ENCODE measurements around the gene COL26A1.

DNA sequence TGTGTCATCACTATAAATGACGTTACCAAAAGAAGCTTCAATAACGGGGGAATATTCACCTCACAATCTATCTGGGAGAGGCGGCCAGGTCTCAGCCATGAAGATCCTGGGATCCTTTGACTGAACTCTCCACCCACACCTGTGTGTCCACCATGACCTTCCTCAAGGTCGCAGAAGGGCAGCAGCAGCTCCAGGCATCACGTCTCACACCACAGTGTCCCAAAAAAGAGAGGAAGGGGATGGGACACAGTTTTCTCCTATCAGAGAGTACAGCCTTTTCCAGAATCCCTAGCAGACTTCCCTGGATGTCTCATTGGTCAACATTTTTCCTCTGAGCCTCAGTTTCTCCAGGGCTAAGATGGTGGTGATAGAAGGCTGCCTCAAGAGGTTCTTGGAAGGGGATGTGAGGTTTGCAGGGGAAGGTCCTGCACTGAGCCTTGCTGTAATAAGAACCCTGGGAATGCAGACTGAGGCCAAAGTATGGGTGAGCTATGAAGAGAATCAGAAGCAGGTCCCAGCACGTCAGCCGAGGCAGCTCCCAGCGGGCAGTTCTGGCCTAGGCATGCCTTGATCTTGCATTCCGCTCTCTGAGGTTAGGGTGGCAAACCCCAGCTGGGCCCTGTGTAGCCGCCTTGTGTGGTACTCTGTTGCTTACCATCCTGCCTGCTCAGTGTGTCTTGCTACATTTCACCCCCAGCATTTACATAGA is 63.8 kb downstream of the COL26A1 start:
- TF ChIP-seq, protein P1, sequence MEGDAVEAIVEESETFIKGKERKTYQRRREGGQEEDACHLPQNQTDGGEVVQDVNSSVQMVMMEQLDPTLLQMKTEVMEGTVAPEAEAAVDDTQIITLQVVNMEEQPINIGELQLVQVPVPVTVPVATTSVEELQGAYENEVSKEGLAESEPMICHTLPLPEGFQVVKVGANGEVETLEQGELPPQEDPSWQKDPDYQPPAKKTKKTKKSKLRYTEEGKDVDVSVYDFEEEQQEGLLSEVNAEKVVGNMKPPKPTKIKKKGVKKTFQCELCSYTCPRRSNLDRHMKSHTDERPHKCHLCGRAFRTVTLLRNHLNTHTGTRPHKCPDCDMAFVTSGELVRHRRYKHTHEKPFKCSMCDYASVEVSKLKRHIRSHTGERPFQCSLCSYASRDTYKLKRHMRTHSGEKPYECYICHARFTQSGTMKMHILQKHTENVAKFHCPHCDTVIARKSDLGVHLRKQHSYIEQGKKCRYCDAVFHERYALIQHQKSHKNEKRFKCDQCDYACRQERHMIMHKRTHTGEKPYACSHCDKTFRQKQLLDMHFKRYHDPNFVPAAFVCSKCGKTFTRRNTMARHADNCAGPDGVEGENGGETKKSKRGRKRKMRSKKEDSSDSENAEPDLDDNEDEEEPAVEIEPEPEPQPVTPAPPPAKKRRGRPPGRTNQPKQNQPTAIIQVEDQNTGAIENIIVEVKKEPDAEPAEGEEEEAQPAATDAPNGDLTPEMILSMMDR (IDR thresholded peaks at IDR 0.05) = no peak
- TF ChIP-seq POLR2A (IDR thresholded peaks at IDR 0.05) = no peak

All from lower leg skin (tissue), 3 donors.